GM18502 (cell line): ENCODE results near the gene BORCS5.
"Not testable (repeated sequence)": the region's sequence is repeated elsewhere in the genome, so short reads cannot be mapped to it uniquely, and the experiment has no call there.

ENCODE experiments used
- ATAC-seq: cut with Tn5 transposase; IDR thresholded peaks from one replicate; pipeline ENCODE4 v1.9.1; 2021; ENCODE audit warnings: mild to moderate bottlenecking; ENCODE audit not compliant: unreplicated experiment, poor library complexity

Gene BORCS5

GRCh38 chr12:12384571-12385340, 27.9 kb downstream of the BORCS5 start:
- ATAC-seq = no peak

- ATAC-seq = no peak
Observed at GRCh38 chr12:12387501-12387900, 30.6 kb downstream of the BORCS5 start.

GRCh38 chr12:12392413-12392812, 35.5 kb downstream of the BORCS5 start:
- ATAC-seq = no peak

- ATAC-seq = no peak
Observed at GRCh38 chr12:12393171-12393570, 36.3 kb downstream of the BORCS5 start.

GRCh38 chr12:12396694-12397093, 39.8 kb downstream of the BORCS5 start:
- ATAC-seq = no peak

- ATAC-seq = no peak
Observed at GRCh38 chr12:12397184-12397583, 40.3 kb downstream of the BORCS5 start.

- ATAC-seq = no peak
Observed at GRCh38 chr12:12398026-12398859, 41.4 kb downstream of the BORCS5 start.

- no peak for ATAC-seq
Observed at GRCh38 chr12:12399161-12399560, 42.3 kb downstream of the BORCS5 start.

GRCh38 chr12:12399776-12400305, 43.0 kb downstream of the BORCS5 start:
- no peak for ATAC-seq

GRCh38 chr12:12400793-12401192, 43.9 kb downstream of the BORCS5 start:
- ATAC-seq = no peak

- ATAC-seq = no peak
Observed at GRCh38 chr12:12403264-12404248, 46.7 kb downstream of the BORCS5 start.

GRCh38 chr12:12404297-12404696, 47.4 kb downstream of the BORCS5 start:
- ATAC-seq = no peak

- ATAC-seq = no peak
Observed at GRCh38 chr12:12405882-12406281, 49.0 kb downstream of the BORCS5 start.

- no peak for ATAC-seq
Observed at GRCh38 chr12:12406762-12407161, 49.9 kb downstream of the BORCS5 start.

GRCh38 chr12:12408265-12408690, 51.4 kb downstream of the BORCS5 start:
- ATAC-seq = no peak

GRCh38 chr12:12409337-12409736, 52.5 kb downstream of the BORCS5 start:
- ATAC-seq = not testable (repeated sequence)

- no peak for ATAC-seq
Observed at GRCh38 chr12:12415886-12416285, 59.0 kb downstream of the BORCS5 start.

- not testable (repeated sequence) for ATAC-seq
Observed at GRCh38 chr12:12419165-12419564, 62.3 kb downstream of the BORCS5 start.

- ATAC-seq = no peak
Observed at GRCh38 chr12:12423367-12423766, 66.5 kb downstream of the BORCS5 start.

GRCh38 chr12:12425001-12425400, 68.1 kb downstream of the BORCS5 start:
- ATAC-seq = no peak
